Measurements from ENCODE around the gene EXOC2. TPM values are rescaled to one million over a fixed set of nuclear protein-coding genes. Genes with fewer than 3 reads are reported as not detected.

EXOC2 gene
- total RNA-seq, 1 experiment from 2014 or later, result 30.7 TPM

- no peak for DNase-seq (ENCODE audit: low read depth)
These were observed 152.4 kb downstream of the EXOC2 start for GRCh38 chr6:540490-540889.

GRCh38 chr6:537114-537513 lies 155.8 kb downstream of the EXOC2 start:
- no peak for DNase-seq (ENCODE audit: low read depth)

GRCh38 chr6:530425-530824 lies 162.5 kb downstream of the EXOC2 start:
- DNase-seq (ENCODE audit: low read depth), result no peak

- DNase-seq (ENCODE audit: low read depth), result no peak
These were observed 163.9 kb downstream of the EXOC2 start for GRCh38 chr6:528989-529388.

GRCh38 chr6:527989-528673 lies 164.8 kb downstream of the EXOC2 start:
- DNase-seq (ENCODE audit: low read depth), result no peak

GRCh38 chr6:524803-525202 lies 168.1 kb downstream of the EXOC2 start:
- no peak for DNase-seq (ENCODE audit: low read depth)

- DNase-seq (ENCODE audit: low read depth), result no peak
These were observed 172.1 kb downstream of the EXOC2 start for GRCh38 chr6:520820-521219.

- DNase-seq (ENCODE audit: low read depth), result no peak
These were observed 174.7 kb downstream of the EXOC2 start for GRCh38 chr6:518218-518617.

- DNase-seq (ENCODE audit: low read depth), result no peak
These were observed 176.7 kb downstream of the EXOC2 start for GRCh38 chr6:516213-516612.

GRCh38 chr6:515267-515666 lies 177.7 kb downstream of the EXOC2 start:
- DNase-seq (ENCODE audit: low read depth), result no peak

GRCh38 chr6:514396-514978 lies 178.5 kb downstream of the EXOC2 start:
- DNase-seq (ENCODE audit: low read depth), result peak; percentile 5

- DNase-seq (ENCODE audit: low read depth), result no peak
These were observed 179.0 kb downstream of the EXOC2 start for GRCh38 chr6:513961-514360.

GRCh38 chr6:513058-513457 lies 179.9 kb downstream of the EXOC2 start:
- no peak for DNase-seq (ENCODE audit: low read depth)

- DNase-seq (ENCODE audit: low read depth), result no peak
These were observed 181.3 kb downstream of the EXOC2 start for GRCh38 chr6:511488-512137.

- no peak for DNase-seq (ENCODE audit: low read depth)
These were observed 183.3 kb downstream of the EXOC2 start for GRCh38 chr6:509676-510075.

- DNase-seq (ENCODE audit: low read depth), result no peak
These were observed 184.3 kb downstream of the EXOC2 start for GRCh38 chr6:508614-509013.

GRCh38 chr6:508006-508405 lies 184.9 kb downstream of the EXOC2 start:
- DNase-seq (ENCODE audit: low read depth), result no peak

- DNase-seq (ENCODE audit: low read depth), result no peak
These were observed 185.9 kb downstream of the EXOC2 start for GRCh38 chr6:506920-507622.

- DNase-seq (ENCODE audit: low read depth), result no peak
These were observed 186.4 kb downstream of the EXOC2 start for GRCh38 chr6:506508-506907.

- no peak for DNase-seq (ENCODE audit: low read depth)
These were observed 187.6 kb downstream of the EXOC2 start for GRCh38 chr6:505374-505773.

GRCh38 chr6:504446-504980 lies 188.4 kb downstream of the EXOC2 start:
- no peak for DNase-seq (ENCODE audit: low read depth)

Measured in LHCN-M2 (cell line).